ENCODE data around the gene LEAP2.

The LEAP2 gene

GRCh38 chr5:132884548-132884947 lies 11.1 kb downstream of the LEAP2 start:
- no peaks in the 10 kb centered on the region for H3K9me3 Mint-ChIP-seq
- no peak overlapping the region for H3K4me3 Mint-ChIP-seq
- no peaks in the 10 kb centered on the region for H3K27me3 Mint-ChIP-seq (ENCODE audit: low read depth)
- H3K36me3 Mint-ChIP-seq (ENCODE audit: low read depth): peaks cover 30% of the 10 kb centered on the region
- H3K27ac Mint-ChIP-seq: no peak overlapping the region
- peaks cover 2% of the 10 kb centered on the region for H3K4me1 Mint-ChIP-seq (ENCODE audit: low read depth)

GRCh38 chr5:132886064-132886823 lies 12.8 kb downstream of the LEAP2 start:
- Mint-ChIP-seq H3K4me3 (no peak overlapping the region), H3K27me3 (ENCODE audit: low read depth) (no peaks in the 10 kb centered on the region), H3K36me3 (ENCODE audit: low read depth) (peaks cover 33% of the 10 kb centered on the region), H3K9me3 (no peaks in the 10 kb centered on the region), H3K4me1 (ENCODE audit: low read depth) (peaks cover 5% of the 10 kb centered on the region), H3K27ac (no peak overlapping the region)

GRCh38 chr5:132887283-132887682 lies 13.8 kb downstream of the LEAP2 start:
- Mint-ChIP-seq H3K4me3 (no peak overlapping the region), H3K4me1 (ENCODE audit: low read depth) (peaks cover 5% of the 10 kb centered on the region), H3K36me3 (ENCODE audit: low read depth) (peaks cover 38% of the 10 kb centered on the region), H3K9me3 (no peaks in the 10 kb centered on the region), H3K27me3 (ENCODE audit: low read depth) (no peaks in the 10 kb centered on the region), H3K27ac (no peak overlapping the region)

- Mint-ChIP-seq H3K27me3 (ENCODE audit: low read depth) (no peaks in the 10 kb centered on the region), H3K4me1 (ENCODE audit: low read depth) (peaks cover 5% of the 10 kb centered on the region), H3K27ac (no peak overlapping the region), H3K36me3 (ENCODE audit: low read depth) (peaks cover 46% of the 10 kb centered on the region), H3K9me3 (no peaks in the 10 kb centered on the region), H3K4me3 (no peak overlapping the region)
Measured at GRCh38 chr5:132889501-132889900, 16.0 kb downstream of the LEAP2 start.

GRCh38 chr5:132890817-132891216 lies 17.3 kb downstream of the LEAP2 start:
- Mint-ChIP-seq H3K4me3 (no peak overlapping the region), H3K36me3 (ENCODE audit: low read depth) (peaks cover 51% of the 10 kb centered on the region), H3K27ac (no peak overlapping the region)

GRCh38 chr5:132895719-132896305 lies 22.3 kb downstream of the LEAP2 start:
- no peaks in the 10 kb centered on the region for H3K9me3 Mint-ChIP-seq
- no peaks in the 10 kb centered on the region for H3K27me3 Mint-ChIP-seq (ENCODE audit: low read depth)
- H3K4me1 Mint-ChIP-seq (ENCODE audit: low read depth): peaks cover 17% of the 10 kb centered on the region
- H3K27ac Mint-ChIP-seq: peak overlapping the region; percentile 79
- H3K4me3 Mint-ChIP-seq: no peak overlapping the region
- peaks cover 49% of the 10 kb centered on the region for H3K36me3 Mint-ChIP-seq (ENCODE audit: low read depth)

More at GRCh38 chr5:132890817-132891216, 17.3 kb downstream of the LEAP2 start:
- Mint-ChIP-seq H3K27me3 (ENCODE audit: low read depth) (no peaks in the 10 kb centered on the region), H3K4me1 (ENCODE audit: low read depth) (peaks cover 5% of the 10 kb centered on the region), H3K9me3 (no peaks in the 10 kb centered on the region)

- H3K27ac Mint-ChIP-seq: peak overlapping the region; percentile 79
- H3K36me3 Mint-ChIP-seq (ENCODE audit: low read depth): peaks cover 51% of the 10 kb centered on the region
- no peaks in the 10 kb centered on the region for H3K9me3 Mint-ChIP-seq
- H3K4me3 Mint-ChIP-seq: peak overlapping the region; percentile 43
- peaks cover 17% of the 10 kb centered on the region for H3K4me1 Mint-ChIP-seq (ENCODE audit: low read depth)
- no peaks in the 10 kb centered on the region for H3K27me3 Mint-ChIP-seq (ENCODE audit: low read depth)
Measured at GRCh38 chr5:132896685-132897084, 23.2 kb downstream of the LEAP2 start.

- Mint-ChIP-seq H3K9me3 (no peaks in the 10 kb centered on the region), H3K27me3 (ENCODE audit: low read depth) (no peaks in the 10 kb centered on the region), H3K4me1 (ENCODE audit: low read depth) (peaks cover 17% of the 10 kb centered on the region), H3K4me3 (no peak overlapping the region), H3K36me3 (ENCODE audit: low read depth) (peaks cover 43% of the 10 kb centered on the region), H3K27ac (no peak overlapping the region)
Measured at GRCh38 chr5:132898094-132898493, 24.6 kb downstream of the LEAP2 start.

GRCh38 chr5:132901036-132901435 lies 27.6 kb downstream of the LEAP2 start:
- no peak overlapping the region for H3K4me3 Mint-ChIP-seq
- peaks cover 36% of the 10 kb centered on the region for H3K36me3 Mint-ChIP-seq (ENCODE audit: low read depth)
- H3K27me3 Mint-ChIP-seq (ENCODE audit: low read depth): no peaks in the 10 kb centered on the region
- H3K9me3 Mint-ChIP-seq: no peaks in the 10 kb centered on the region
- H3K27ac Mint-ChIP-seq: no peak overlapping the region
- H3K4me1 Mint-ChIP-seq (ENCODE audit: low read depth): peaks cover 14% of the 10 kb centered on the region

GRCh38 chr5:132901730-132902129 lies 28.3 kb downstream of the LEAP2 start:
- peaks cover 8% of the 10 kb centered on the region for H3K4me1 Mint-ChIP-seq (ENCODE audit: low read depth)
- H3K27ac Mint-ChIP-seq: no peak overlapping the region
- peaks cover 29% of the 10 kb centered on the region for H3K36me3 Mint-ChIP-seq (ENCODE audit: low read depth)
- no peak overlapping the region for H3K4me3 Mint-ChIP-seq
- H3K27me3 Mint-ChIP-seq (ENCODE audit: low read depth): no peaks in the 10 kb centered on the region
- H3K9me3 Mint-ChIP-seq: no peaks in the 10 kb centered on the region

GRCh38 chr5:132905938-132906337 lies 32.5 kb downstream of the LEAP2 start:
- H3K4me1 Mint-ChIP-seq (ENCODE audit: low read depth): no peaks in the 10 kb centered on the region
- H3K27ac Mint-ChIP-seq: no peak overlapping the region
- H3K4me3 Mint-ChIP-seq: no peak overlapping the region
- H3K27me3 Mint-ChIP-seq (ENCODE audit: low read depth): no peaks in the 10 kb centered on the region
- no peaks in the 10 kb centered on the region for H3K9me3 Mint-ChIP-seq
- peaks cover 21% of the 10 kb centered on the region for H3K36me3 Mint-ChIP-seq (ENCODE audit: low read depth)

- Mint-ChIP-seq H3K9me3 (no peaks in the 10 kb centered on the region), H3K4me3 (no peak overlapping the region), H3K27me3 (ENCODE audit: low read depth) (no peaks in the 10 kb centered on the region), H3K27ac (no peak overlapping the region), H3K36me3 (ENCODE audit: low read depth) (peaks cover 22% of the 10 kb centered on the region), H3K4me1 (ENCODE audit: low read depth) (no peaks in the 10 kb centered on the region)
Measured at GRCh38 chr5:132907161-132907560, 33.7 kb downstream of the LEAP2 start.

GRCh38 chr5:132909702-132910101 lies 36.2 kb downstream of the LEAP2 start:
- no peaks in the 10 kb centered on the region for H3K9me3 Mint-ChIP-seq
- H3K4me3 Mint-ChIP-seq: no peak overlapping the region
- H3K27ac Mint-ChIP-seq: no peak overlapping the region
- H3K36me3 Mint-ChIP-seq (ENCODE audit: low read depth): peaks cover 16% of the 10 kb centered on the region
- H3K27me3 Mint-ChIP-seq (ENCODE audit: low read depth): no peaks in the 10 kb centered on the region
- H3K4me1 Mint-ChIP-seq (ENCODE audit: low read depth): no peaks in the 10 kb centered on the region

GRCh38 chr5:132915681-132916080 lies 42.2 kb downstream of the LEAP2 start:
- no peaks in the 10 kb centered on the region for H3K9me3 Mint-ChIP-seq
- no peaks in the 10 kb centered on the region for H3K27me3 Mint-ChIP-seq (ENCODE audit: low read depth)
- H3K4me1 Mint-ChIP-seq (ENCODE audit: low read depth): no peaks in the 10 kb centered on the region
- H3K36me3 Mint-ChIP-seq (ENCODE audit: low read depth): peaks cover 20% of the 10 kb centered on the region
- no peak overlapping the region for H3K4me3 Mint-ChIP-seq
- H3K27ac Mint-ChIP-seq: no peak overlapping the region

- Mint-ChIP-seq H3K4me1 (ENCODE audit: low read depth) (no peaks in the 10 kb centered on the region), H3K4me3 (no peak overlapping the region), H3K9me3 (no peaks in the 10 kb centered on the region), H3K36me3 (ENCODE audit: low read depth) (peaks cover 20% of the 10 kb centered on the region), H3K27ac (no peak overlapping the region), H3K27me3 (ENCODE audit: low read depth) (no peaks in the 10 kb centered on the region)
Measured at GRCh38 chr5:132916086-132916485, 42.6 kb downstream of the LEAP2 start.

Data from T-helper 1 cell treated with Interleukin-12 subunit alpha and Interleukin-12 subunit beta and Interleukin-4 antibody, amounts not matched to agents 30 μg/mL and 1 μg/mL, for 36 hours (primary cell).